HCT116 (cell line): ENCODE measurements around the gene XKR3. TPM values are rescaled to one million over a fixed set of nuclear protein-coding genes. Genes with fewer than 3 reads are reported as not detected.

Experiments
- ATAC-seq: fragments of 200-7000 bp; cut with Tn5 transposase; 2 replicates; pipeline ENCODE4 v1.9.1; 2020; ENCODE audit warnings: mild to moderate bottlenecking, moderate library complexity
- BruUV-seq: library from RNA; stranded (reverse); fragments of 400-500 nt; replicated peaks from 2 replicates; lab custom pipeline; 2021; lab: Mats Ljungman, UMichigan
- CTCF ChIA-PET: fragments of 300-600 bp; sonication (Branson Sonifier 250); formaldehyde crosslinking; loops from one replicate; lab custom pipeline; 2021; ENCODE audit warnings: antibody characterized with exemption; lab: Charles Lee
- POLR2A ChIA-PET: fragments of 300-600, 350-600 bp; sonication (Branson Sonifier 250); formaldehyde crosslinking; loops from one replicate; lab custom pipeline; 2021; ENCODE audit warnings: antibody characterized with exemption; lab: Charles Lee
- RAD21 ChIA-PET, 2 experiments: fragments of 300-600 bp; sonication (Branson Sonifier 250); formaldehyde crosslinking; loops; one replicate each; lab custom pipeline; 2023; ENCODE audit warnings: low total read pairs in 2 of 2; ENCODE audit not compliant: uncharacterized antibody in 2 of 2, unreplicated experiment in 2 of 2, low non-redundant PET in 1 of 2; lab: Charles Lee
- DNase-seq: peaks from one replicate; pipeline ENCODE4 v3.0.0-alpha.2; 2010; ENCODE audit warnings: low read depth, low spot score
- H2AFZ ChIP-seq: fragments of 200-600 bp; shearing (Covaris generic), sonication (generic); 2 replicates; pipeline ENCODE4 v1.6.1; 2017; ENCODE audit warnings: low read depth, mixed run types, mixed read lengths, antibody characterized with exemption, low read length; ENCODE audit not compliant: poor library complexity, severe bottlenecking
- H3K27ac ChIP-seq: 2 replicates; pipeline ENCODE4 v1.5.1; 2012; ENCODE audit warnings: low read depth, low read length
- H3K27me3 ChIP-seq: fragments of 200-600 bp; sonication (generic); 2 replicates; pipeline ENCODE4 v1.6.1; 2016; ENCODE audit warnings: mixed run types, low read length, mixed read lengths; ENCODE audit not compliant: insufficient read depth
- H3K36me3 ChIP-seq, 2 experiments: fragments of 200-500 bp in 1 of 2; fragments of 200-600 bp in 1 of 2; sonication (Bioruptor generic) in 1 of 2; sonication (generic) in 1 of 2; 2 replicates each; pipeline versions ENCODE4 v1.5.1 to v1.6.1; 2014 to 2016; ENCODE audit warnings: low read length in 2 of 2, inconsistent platforms in 1 of 2, mixed read lengths in 1 of 2, mixed run types in 1 of 2; ENCODE audit not compliant: insufficient read depth in 2 of 2, control insufficient read depth in 1 of 2
- H3K4me1 ChIP-seq, 2 experiments: fragments of 200-600 bp in 1 of 2; sonication (generic) in 1 of 2; 2 replicates each; pipeline versions ENCODE4 v1.5.1 to v1.6.1; 2012 to 2017; ENCODE audit warnings: low read length in 2 of 2, inconsistent platforms in 1 of 2, mild to moderate bottlenecking in 1 of 2, mixed read lengths in 1 of 2, mixed run types in 1 of 2, moderate library complexity in 1 of 2; ENCODE audit not compliant: insufficient read depth in 2 of 2, control insufficient read depth in 1 of 2
- H3K4me2 ChIP-seq: fragments of 200-600 bp; sonication (generic); 2 replicates; pipeline ENCODE4 v1.6.1; 2017; ENCODE audit warnings: mixed run types, low read length, mixed read lengths
- H3K4me3 ChIP-seq, 2 experiments: fragments of 200-600 bp in 1 of 2; sonication (generic) in 1 of 2; replicated peaks in 1 of 2; 2 replicates each; pipeline ENCODE4 v1.5.1; 2011 to 2016; ENCODE audit warnings: low read length in 2 of 2, control low read depth in 1 of 2, low read depth in 1 of 2, mild to moderate bottlenecking in 1 of 2, mixed read lengths in 1 of 2, mixed run types in 1 of 2
- H3K79me2 ChIP-seq: fragments of 200-600 bp; sonication (generic); 2 replicates; pipeline ENCODE4 v1.6.1; 2017; ENCODE audit warnings: mild to moderate bottlenecking, mixed run types, low read length, moderate library complexity, mixed read lengths; ENCODE audit not compliant: insufficient read depth
- H3K9ac ChIP-seq: fragments of 200-600 bp; sonication (generic); 2 replicates; pipeline ENCODE4 v1.6.1; 2016; ENCODE audit warnings: low read length, mixed read lengths
- H3K9me2 ChIP-seq: fragments of 200-600 bp; sonication (generic), shearing (Covaris generic); 2 replicates; pipeline ENCODE4 v1.6.1; 2017; ENCODE audit warnings: mixed run types, mild to moderate bottlenecking, moderate library complexity; ENCODE audit not compliant: insufficient read depth
- H3K9me3 ChIP-seq, 2 experiments: fragments of 200-500 bp in 1 of 2; fragments of 200-600 bp in 1 of 2; sonication (Bioruptor generic) in 1 of 2; sonication (generic) in 1 of 2; 2 replicates each; pipeline ENCODE4 v1.6.1; 2014 to 2017; ENCODE audit warnings: low read length in 2 of 2, mixed read lengths in 2 of 2, inconsistent platforms in 1 of 2, low read depth in 1 of 2, mild to moderate bottlenecking in 1 of 2, mixed run types in 1 of 2, moderate library complexity in 1 of 2; ENCODE audit not compliant: control insufficient read depth in 1 of 2, insufficient read depth in 1 of 2
- H4K20me1 ChIP-seq: fragments of 200-600 bp; sonication (generic), shearing (Covaris generic); 2 replicates; pipeline ENCODE4 v1.6.1; 2017; ENCODE audit warnings: mixed run types, mild to moderate bottlenecking, moderate library complexity; ENCODE audit not compliant: insufficient read depth
- CBX3 ChIP-seq: IDR thresholded peaks from 2 replicates; pipeline ENCODE4 v1.6.1; 2012; ENCODE audit warnings: low read depth
- CEBPB ChIP-seq: IDR thresholded peaks from 2 replicates; pipeline ENCODE4 v1.6.1; 2012; ENCODE audit warnings: low read depth
- EGR1 ChIP-seq: IDR thresholded peaks from 2 replicates; pipeline ENCODE4 v1.6.1; 2012; ENCODE audit warnings: low read depth
- ELF1 ChIP-seq: IDR thresholded peaks from 2 replicates; pipeline ENCODE4 v1.6.1; 2012; ENCODE audit warnings: low read depth, borderline replicate concordance
- EZH2 ChIP-seq: fragments of 200-600 bp; sonication (generic); IDR thresholded peaks from 2 replicates; pipeline ENCODE4 v1.6.1; 2017; ENCODE audit warnings: antibody characterized with exemption, mixed run types
- EZH2phosphoT487 ChIP-seq: fragments of 200-600 bp; IDR thresholded peaks from 2 replicates; pipeline ENCODE4 v1.6.1; 2018; ENCODE audit warnings: antibody characterized with exemption, borderline replicate concordance
- JUND ChIP-seq: IDR thresholded peaks from 2 replicates; pipeline ENCODE4 v1.6.1; 2012
- POLR2A ChIP-seq: IDR thresholded peaks from 2 replicates; pipeline ENCODE4 v1.7.0; 2011; ENCODE audit warnings: borderline replicate concordance; ENCODE audit not compliant: insufficient read depth, insufficient read length; ENCODE audit errors: extremely low read depth
- POLR2AphosphoS5 ChIP-seq: IDR thresholded peaks from 2 replicates; pipeline ENCODE4 v1.6.1; 2011; ENCODE audit warnings: mild to moderate bottlenecking, low read depth, low read length, moderate library complexity
- RAD21 ChIP-seq: IDR thresholded peaks from 2 replicates; pipeline ENCODE4 v1.6.1; 2012; ENCODE audit warnings: low read depth, mild to moderate bottlenecking
- SIN3A ChIP-seq: IDR thresholded peaks from 2 replicates; pipeline ENCODE4 v1.6.1; 2012; ENCODE audit warnings: low read depth
- SP1 ChIP-seq: IDR thresholded peaks from 2 replicates; pipeline ENCODE4 v1.6.1; 2012; ENCODE audit warnings: low read depth
- SRF ChIP-seq: IDR thresholded peaks from 2 replicates; pipeline ENCODE4 v1.6.1; 2012; ENCODE audit warnings: low read depth
- TCF7L2 ChIP-seq: IDR thresholded peaks from 2 replicates; pipeline ENCODE4 v1.7.0; 2011; ENCODE audit warnings: borderline replicate concordance, inconsistent platforms; ENCODE audit not compliant: insufficient read depth, insufficient read length; ENCODE audit errors: extremely low read depth
- YY1 ChIP-seq: IDR thresholded peaks from 2 replicates; pipeline ENCODE4 v1.6.1; 2011; ENCODE audit warnings: low read length, low read depth, moderate library complexity, mild to moderate bottlenecking; ENCODE audit not compliant: insufficient replicate concordance; ENCODE audit errors: extremely low read depth
- intact Hi-C: fragments of 100-400 bp; cut with micrococcal nuclease; formaldehyde crosslinking; loops from 2 replicates; pipeline ENCODE4 v1.10.0; 2022
- total RNA-seq: library from RNA; stranded (reverse); gene quantifications from one replicate; pipeline ENCODE4 v1.2.1, GENCODE V29; 2021; ENCODE audit not compliant: unreplicated experiment
- TF ChIP-seq, protein P1 (sequence below): IDR thresholded peaks from 2 replicates; pipeline ENCODE4 v1.6.1; 2012
- TF ChIP-seq, protein P2 (sequence below): IDR thresholded peaks from 2 replicates; pipeline ENCODE4 v1.6.1; 2011; ENCODE audit warnings: mild to moderate bottlenecking, low read length, moderate library complexity; ENCODE audit not compliant: insufficient replicate concordance; ENCODE audit errors: extremely low read depth
- TF ChIP-seq, protein P3 (sequence below), 3 experiments: fragments of 200-600 bp in 1 of 3; sonication (generic) in 1 of 3; IDR thresholded peaks in 2 of 3; conservative IDR thresholded peaks in 1 of 3; 2 replicates each; pipeline ENCODE4 v1.5.1; 2012 to 2017; ENCODE audit warnings: low read depth in 2 of 3, low read length in 2 of 3, antibody characterized with exemption in 1 of 3, borderline replicate concordance in 1 of 3, control low read depth in 1 of 3, mild to moderate bottlenecking in 1 of 3, mixed read lengths in 1 of 3, mixed run types in 1 of 3, moderate library complexity in 1 of 3; ENCODE audit not compliant: insufficient read depth in 1 of 3
- TF ChIP-seq, protein P4 (sequence below): IDR thresholded peaks from 2 replicates; pipeline ENCODE4 v1.6.1; 2012
- TF ChIP-seq, protein P5 (sequence below): IDR thresholded peaks from 2 replicates; pipeline ENCODE4 v1.6.1; 2012; ENCODE audit warnings: low read depth

The XKR3 gene
- total RNA-seq, 1 experiment from 2014 or later, result not detected

DNA sequence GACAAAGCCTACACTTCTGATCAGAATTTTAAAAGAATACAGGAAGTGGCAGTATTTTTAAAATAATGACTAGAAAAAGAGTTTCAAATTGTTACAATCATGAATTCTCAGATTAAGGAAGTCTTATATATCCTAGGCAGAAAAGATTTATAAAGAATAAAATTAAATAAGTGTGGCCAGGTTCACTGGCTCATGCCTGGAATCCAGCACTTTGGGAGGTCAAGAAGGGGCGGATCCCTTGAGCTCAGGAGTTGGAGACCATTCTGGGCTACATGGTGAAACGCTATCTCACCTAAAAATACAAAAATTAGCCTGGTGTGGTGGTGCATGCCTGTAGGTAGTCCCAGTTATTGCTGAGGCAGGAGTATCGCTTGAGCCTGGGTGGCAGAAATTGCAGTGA, 24.1 kb downstream of the XKR3 start:
- Histone ChIP-seq H3K9me3 (no peaks in the 10 kb centered on the region), H2AFZ (no peak overlapping the region), H3K4me3 (no peak overlapping the region), H4K20me1 (no peaks in the 10 kb centered on the region), H3K4me2 (no peak overlapping the region), H3K9me2 (no peaks in the 10 kb centered on the region), H3K27ac (no peak overlapping the region), H3K27me3 (no peaks in the 10 kb centered on the region), H3K79me2 (no peaks in the 10 kb centered on the region), H3K9ac (no peak overlapping the region), H3K4me1 (0 out of 4 replicates have a peak, but pooled peaks cover 0 to 3% of the 10 kb centered on the region in 2 experiments), H3K36me3 (no peaks in the 10 kb centered on the region)
- ChIA-PET CTCF (interaction anchor here (0.8 kb wide), 1 partner anchor 17 kb away, joined by 3 read pairs; no protein-coding TSS in a partner anchor), RAD21 (no interaction called here), POLR2A (no interaction called here)
- TF ChIP-seq YY1 (no peak), SRF (no peak), EZH2 (no peak), POLR2AphosphoS5 (no peak), EGR1 (no peak), EZH2phosphoT487 (no peak), JUND (no peak), CBX3 (no peak), SP1 (no peak), SIN3A (no peak), ELF1 (no peak), POLR2A (no peak), TCF7L2 (no peak), RAD21 (no peak), CEBPB (no peak)
- TF ChIP-seq, protein P1, sequence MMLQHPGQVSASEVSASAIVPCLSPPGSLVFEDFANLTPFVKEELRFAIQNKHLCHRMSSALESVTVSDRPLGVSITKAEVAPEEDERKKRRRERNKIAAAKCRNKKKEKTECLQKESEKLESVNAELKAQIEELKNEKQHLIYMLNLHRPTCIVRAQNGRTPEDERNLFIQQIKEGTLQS, result no peak
- TF ChIP-seq, protein P2, sequence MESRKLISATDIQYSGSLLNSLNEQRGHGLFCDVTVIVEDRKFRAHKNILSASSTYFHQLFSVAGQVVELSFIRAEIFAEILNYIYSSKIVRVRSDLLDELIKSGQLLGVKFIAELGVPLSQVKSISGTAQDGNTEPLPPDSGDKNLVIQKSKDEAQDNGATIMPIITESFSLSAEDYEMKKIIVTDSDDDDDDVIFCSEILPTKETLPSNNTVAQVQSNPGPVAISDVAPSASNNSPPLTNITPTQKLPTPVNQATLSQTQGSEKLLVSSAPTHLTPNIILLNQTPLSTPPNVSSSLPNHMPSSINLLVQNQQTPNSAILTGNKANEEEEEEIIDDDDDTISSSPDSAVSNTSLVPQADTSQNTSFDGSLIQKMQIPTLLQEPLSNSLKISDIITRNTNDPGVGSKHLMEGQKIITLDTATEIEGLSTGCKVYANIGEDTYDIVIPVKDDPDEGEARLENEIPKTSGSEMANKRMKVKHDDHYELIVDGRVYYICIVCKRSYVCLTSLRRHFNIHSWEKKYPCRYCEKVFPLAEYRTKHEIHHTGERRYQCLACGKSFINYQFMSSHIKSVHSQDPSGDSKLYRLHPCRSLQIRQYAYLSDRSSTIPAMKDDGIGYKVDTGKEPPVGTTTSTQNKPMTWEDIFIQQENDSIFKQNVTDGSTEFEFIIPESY, result no peak
- TF ChIP-seq, protein P3, sequence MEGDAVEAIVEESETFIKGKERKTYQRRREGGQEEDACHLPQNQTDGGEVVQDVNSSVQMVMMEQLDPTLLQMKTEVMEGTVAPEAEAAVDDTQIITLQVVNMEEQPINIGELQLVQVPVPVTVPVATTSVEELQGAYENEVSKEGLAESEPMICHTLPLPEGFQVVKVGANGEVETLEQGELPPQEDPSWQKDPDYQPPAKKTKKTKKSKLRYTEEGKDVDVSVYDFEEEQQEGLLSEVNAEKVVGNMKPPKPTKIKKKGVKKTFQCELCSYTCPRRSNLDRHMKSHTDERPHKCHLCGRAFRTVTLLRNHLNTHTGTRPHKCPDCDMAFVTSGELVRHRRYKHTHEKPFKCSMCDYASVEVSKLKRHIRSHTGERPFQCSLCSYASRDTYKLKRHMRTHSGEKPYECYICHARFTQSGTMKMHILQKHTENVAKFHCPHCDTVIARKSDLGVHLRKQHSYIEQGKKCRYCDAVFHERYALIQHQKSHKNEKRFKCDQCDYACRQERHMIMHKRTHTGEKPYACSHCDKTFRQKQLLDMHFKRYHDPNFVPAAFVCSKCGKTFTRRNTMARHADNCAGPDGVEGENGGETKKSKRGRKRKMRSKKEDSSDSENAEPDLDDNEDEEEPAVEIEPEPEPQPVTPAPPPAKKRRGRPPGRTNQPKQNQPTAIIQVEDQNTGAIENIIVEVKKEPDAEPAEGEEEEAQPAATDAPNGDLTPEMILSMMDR (IDR thresholded peaks at IDR 0.05 in 2 of 3, conservative IDR thresholded peaks at IDR 0.05 in 1 of 3; ENCODE audit: borderline replicate concordance in 1 of 3, insufficient read depth in 1 of 3, low read depth in 2 of 3, low read length in 2 of 3), result no peak
- TF ChIP-seq, protein P4, sequence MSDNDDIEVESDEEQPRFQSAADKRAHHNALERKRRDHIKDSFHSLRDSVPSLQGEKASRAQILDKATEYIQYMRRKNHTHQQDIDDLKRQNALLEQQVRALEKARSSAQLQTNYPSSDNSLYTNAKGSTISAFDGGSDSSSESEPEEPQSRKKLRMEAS, result no peak
- TF ChIP-seq, protein P5, sequence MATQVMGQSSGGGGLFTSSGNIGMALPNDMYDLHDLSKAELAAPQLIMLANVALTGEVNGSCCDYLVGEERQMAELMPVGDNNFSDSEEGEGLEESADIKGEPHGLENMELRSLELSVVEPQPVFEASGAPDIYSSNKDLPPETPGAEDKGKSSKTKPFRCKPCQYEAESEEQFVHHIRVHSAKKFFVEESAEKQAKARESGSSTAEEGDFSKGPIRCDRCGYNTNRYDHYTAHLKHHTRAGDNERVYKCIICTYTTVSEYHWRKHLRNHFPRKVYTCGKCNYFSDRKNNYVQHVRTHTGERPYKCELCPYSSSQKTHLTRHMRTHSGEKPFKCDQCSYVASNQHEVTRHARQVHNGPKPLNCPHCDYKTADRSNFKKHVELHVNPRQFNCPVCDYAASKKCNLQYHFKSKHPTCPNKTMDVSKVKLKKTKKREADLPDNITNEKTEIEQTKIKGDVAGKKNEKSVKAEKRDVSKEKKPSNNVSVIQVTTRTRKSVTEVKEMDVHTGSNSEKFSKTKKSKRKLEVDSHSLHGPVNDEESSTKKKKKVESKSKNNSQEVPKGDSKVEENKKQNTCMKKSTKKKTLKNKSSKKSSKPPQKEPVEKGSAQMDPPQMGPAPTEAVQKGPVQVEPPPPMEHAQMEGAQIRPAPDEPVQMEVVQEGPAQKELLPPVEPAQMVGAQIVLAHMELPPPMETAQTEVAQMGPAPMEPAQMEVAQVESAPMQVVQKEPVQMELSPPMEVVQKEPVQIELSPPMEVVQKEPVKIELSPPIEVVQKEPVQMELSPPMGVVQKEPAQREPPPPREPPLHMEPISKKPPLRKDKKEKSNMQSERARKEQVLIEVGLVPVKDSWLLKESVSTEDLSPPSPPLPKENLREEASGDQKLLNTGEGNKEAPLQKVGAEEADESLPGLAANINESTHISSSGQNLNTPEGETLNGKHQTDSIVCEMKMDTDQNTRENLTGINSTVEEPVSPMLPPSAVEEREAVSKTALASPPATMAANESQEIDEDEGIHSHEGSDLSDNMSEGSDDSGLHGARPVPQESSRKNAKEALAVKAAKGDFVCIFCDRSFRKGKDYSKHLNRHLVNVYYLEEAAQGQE, result no peak
- ATAC-seq (no peak), DNase-seq (no peak)
- no TSS peak for BruUV-seq
- intact Hi-C loops, result no loop called here
